Adipocyte (in vitro differentiated cells): Measurements from ENCODE around the gene SRPK2.
"Not testable (repeated sequence)": the region's sequence is repeated elsewhere in the genome, so short reads cannot be mapped to it uniquely, and the experiment has no call there.

Source experiments
- DNase-seq: peaks from one replicate; pipeline ENCODE4 v3.0.0-alpha.2; 2015; ENCODE audit warnings: low read depth
- H3K27me3 ChIP-seq: replicated peaks from 2 replicates; pipeline ENCODE4 v1.7.0; 2013; ENCODE audit warnings: mild to moderate bottlenecking, low read length, moderate library complexity; ENCODE audit not compliant: control insufficient read depth, insufficient read depth
- H3K36me3 ChIP-seq: 2 replicates; pipeline ENCODE4 v1.7.0; 2013; ENCODE audit warnings: low read length, mild to moderate bottlenecking, moderate library complexity; ENCODE audit not compliant: control insufficient read depth, insufficient read depth, severe bottlenecking
- H3K4me1 ChIP-seq: 2 replicates; pipeline ENCODE4 v1.7.0; 2013; ENCODE audit warnings: mild to moderate bottlenecking, low read length, moderate library complexity; ENCODE audit not compliant: control insufficient read depth, insufficient read depth
- H3K4me3 ChIP-seq: 2 replicates; pipeline ENCODE4 v1.7.0; 2013; ENCODE audit warnings: mild to moderate bottlenecking, low read length, moderate library complexity
- H3K9ac ChIP-seq: 2 replicates; pipeline ENCODE4 v1.7.0; 2013; ENCODE audit warnings: mild to moderate bottlenecking, low read length, moderate library complexity
- H3K9me3 ChIP-seq: 2 replicates; pipeline ENCODE4 v1.7.0; 2013; ENCODE audit warnings: mild to moderate bottlenecking, low read length, moderate library complexity; ENCODE audit not compliant: control insufficient read depth

The SRPK2 gene

DNA sequence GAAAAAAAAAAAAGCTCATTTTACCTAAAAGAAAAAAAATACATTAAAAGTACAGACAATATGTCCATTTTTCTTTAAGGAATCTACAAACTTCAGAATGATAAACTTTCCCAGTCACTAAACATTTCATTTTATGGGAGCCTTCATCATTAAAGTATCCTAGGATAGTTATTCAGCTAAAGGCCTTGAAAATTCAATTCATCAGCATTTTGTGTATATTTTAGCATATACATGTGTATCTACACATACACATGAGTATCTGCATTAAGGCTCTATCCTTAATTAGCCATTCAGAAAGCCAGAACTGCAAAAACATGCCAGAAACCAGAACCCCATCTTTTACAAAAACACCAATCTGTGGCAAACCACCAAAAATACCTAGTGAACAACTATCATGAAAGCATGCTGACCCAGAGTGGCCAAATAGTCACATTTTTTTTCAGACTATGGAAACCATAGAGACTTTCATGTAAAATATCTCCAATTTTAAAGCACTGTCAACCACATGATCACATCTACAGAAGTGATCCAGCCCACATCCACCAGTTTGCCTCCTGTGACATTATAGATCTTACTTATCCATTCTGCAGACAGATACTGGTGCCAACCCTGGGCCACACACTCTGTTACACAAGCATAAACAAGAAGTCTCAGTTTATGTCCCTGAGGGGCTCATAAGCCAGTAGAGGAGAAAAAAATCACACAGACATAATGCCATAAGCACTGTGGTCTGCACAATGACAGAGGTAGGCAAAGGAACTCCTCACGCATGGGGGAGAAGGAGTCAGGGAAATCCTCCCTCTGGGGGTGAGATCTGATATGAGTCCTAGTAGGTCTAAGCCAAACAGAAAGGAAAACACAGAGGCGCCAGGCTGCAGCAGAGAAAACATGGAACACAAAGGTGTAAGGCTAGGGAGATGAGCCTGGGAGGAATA is 79.2 kb downstream of the SRPK2 start:
- no peak for DNase-seq
- H3K27me3 ChIP-seq: no peaks in the 10 kb centered on the region
- H3K4me1 ChIP-seq: peaks cover 17% of the 10 kb centered on the region
- H3K36me3 ChIP-seq: no peaks in the 10 kb centered on the region
- no peak overlapping the region for H3K4me3 ChIP-seq
- no peaks in the 10 kb centered on the region for H3K9me3 ChIP-seq
- no peak overlapping the region for H3K9ac ChIP-seq

- peaks cover 28% of the 10 kb centered on the region for H3K4me1 ChIP-seq
- no peak overlapping the region for H3K4me3 ChIP-seq
- no peaks in the 10 kb centered on the region for H3K36me3 ChIP-seq
- H3K9ac ChIP-seq: no peak overlapping the region
- no peaks in the 10 kb centered on the region for H3K9me3 ChIP-seq
- DNase-seq: no peak
- no peaks in the 10 kb centered on the region for H3K27me3 ChIP-seq
Observed at GRCh38 chr7:105307163-105307672, 81.5 kb downstream of the SRPK2 start.

DNA sequence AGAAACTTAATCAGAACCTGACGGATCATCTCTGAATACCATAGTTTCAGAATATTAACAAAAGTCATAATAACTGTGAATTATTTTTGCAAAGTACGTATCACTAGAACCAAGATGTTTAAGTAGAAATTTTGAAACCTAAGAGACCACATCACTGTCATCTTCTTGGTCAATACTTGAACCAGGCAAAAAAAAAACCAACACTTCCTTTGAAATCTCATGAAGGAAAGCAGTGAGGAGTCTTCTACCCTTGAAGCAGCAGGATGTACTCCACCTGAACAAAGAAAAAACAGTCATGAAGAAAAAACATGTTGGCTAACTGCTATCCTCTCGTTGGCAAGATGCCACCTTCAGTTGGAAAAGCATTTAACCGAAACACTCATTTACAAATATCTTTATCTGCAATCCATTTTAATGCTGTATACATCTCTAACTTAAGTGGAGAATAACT is 82.4 kb downstream of the SRPK2 start:
- no peak overlapping the region for H3K9ac ChIP-seq
- H3K27me3 ChIP-seq: no peaks in the 10 kb centered on the region
- no peaks in the 10 kb centered on the region for H3K9me3 ChIP-seq
- no peak for DNase-seq
- no peaks in the 10 kb centered on the region for H3K36me3 ChIP-seq
- H3K4me1 ChIP-seq: peaks cover 28% of the 10 kb centered on the region
- no peak overlapping the region for H3K4me3 ChIP-seq

GRCh38 chr7:105305633-105306032 is 83.1 kb downstream of the SRPK2 start:
- peaks cover 28% of the 10 kb centered on the region for H3K4me1 ChIP-seq
- H3K36me3 ChIP-seq: no peaks in the 10 kb centered on the region
- DNase-seq: no peak
- no peak overlapping the region for H3K9ac ChIP-seq
- no peaks in the 10 kb centered on the region for H3K9me3 ChIP-seq
- no peak overlapping the region for H3K4me3 ChIP-seq
- H3K27me3 ChIP-seq: no peaks in the 10 kb centered on the region

DNA sequence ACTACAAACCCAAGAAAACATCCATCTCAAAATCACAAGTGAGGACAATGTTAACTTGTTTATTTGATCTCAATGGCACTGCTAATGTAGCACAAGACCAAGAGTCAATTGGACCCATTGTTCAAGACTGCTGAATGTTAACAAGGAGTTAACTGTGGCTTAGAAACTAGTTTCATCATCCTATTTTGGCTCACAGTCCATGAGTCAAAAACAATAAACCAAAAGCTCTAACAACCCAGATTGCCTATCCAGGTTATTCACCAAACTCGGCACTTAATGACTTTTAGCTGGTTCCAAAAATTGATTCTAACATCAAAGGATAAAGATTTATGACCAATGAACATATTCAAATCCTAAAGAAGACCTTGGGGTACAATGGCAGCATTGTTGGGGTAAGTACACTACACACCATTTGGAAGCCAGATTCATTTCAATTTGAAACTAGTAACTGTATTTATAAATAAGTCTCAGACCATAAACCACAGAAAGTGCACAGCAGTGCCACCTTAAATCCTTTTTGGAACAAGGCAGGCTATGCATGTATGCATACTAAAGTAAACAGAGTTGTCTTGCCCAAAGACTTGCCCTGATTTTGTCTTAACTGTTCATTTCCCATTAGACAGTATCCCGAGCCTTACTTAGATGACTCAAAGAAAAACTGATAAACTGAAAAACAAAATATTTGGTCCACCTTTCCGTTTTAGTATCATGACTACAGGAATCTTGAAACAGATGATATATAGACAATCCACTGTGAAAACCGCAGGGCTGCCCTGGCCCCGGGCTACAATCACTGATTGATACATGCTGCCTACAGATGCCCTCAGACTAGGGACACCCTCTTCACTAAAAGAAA is 84.5 kb downstream of the SRPK2 start:
- DNase-seq: peak; percentile 62
- H3K9me3 ChIP-seq: no peaks in the 10 kb centered on the region
- H3K9ac ChIP-seq: peak overlapping the region; percentile 33
- H3K36me3 ChIP-seq: no peaks in the 10 kb centered on the region
- H3K4me1 ChIP-seq: peaks cover 21% of the 10 kb centered on the region
- H3K27me3 ChIP-seq: no peaks in the 10 kb centered on the region
- peak overlapping the region; percentile 35 for H3K4me3 ChIP-seq

- not testable (repeated sequence) for DNase-seq, H3K9ac ChIP-seq, H3K4me3 ChIP-seq, H3K27me3 ChIP-seq, H3K36me3 ChIP-seq, H3K9me3 ChIP-seq
- H3K4me1 ChIP-seq: peaks cover 14% of the 10 kb centered on the region
Observed at GRCh38 chr7:105300587-105300986, 88.1 kb downstream of the SRPK2 start.

DNA sequence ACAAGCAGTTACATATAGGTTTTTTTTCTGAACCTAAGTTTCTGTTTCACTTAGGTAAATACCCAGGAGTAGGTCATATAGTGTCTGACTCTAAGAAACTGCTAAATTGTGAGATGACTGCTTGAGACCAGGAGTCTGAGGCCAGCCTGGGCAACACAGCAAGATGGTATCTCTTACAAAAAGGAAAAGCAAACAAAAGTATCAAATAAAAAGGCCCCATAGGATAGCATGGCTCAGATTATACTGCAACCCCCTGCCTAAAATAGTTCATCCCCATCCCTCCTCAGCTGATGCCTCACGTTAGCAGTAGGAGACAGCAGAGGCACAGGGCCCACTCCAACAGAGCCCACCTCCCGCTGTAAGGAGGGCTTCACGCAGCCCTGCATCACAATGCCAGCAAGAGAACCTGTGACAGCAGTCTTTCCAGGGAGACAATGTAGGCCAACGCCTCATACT is 90.3 kb downstream of the SRPK2 start:
- Histone ChIP-seq H3K36me3 (no peaks in the 10 kb centered on the region), H3K9me3 (no peaks in the 10 kb centered on the region), H3K9ac (no peak overlapping the region), H3K4me3 (no peak overlapping the region), H3K4me1 (peaks cover under 1% of the 10 kb centered on the region), H3K27me3 (no peaks in the 10 kb centered on the region)
- DNase-seq: no peak

- no peak for DNase-seq
- Histone ChIP-seq H3K9me3 (no peaks in the 10 kb centered on the region), H3K4me1 (no peaks in the 10 kb centered on the region), H3K27me3 (no peaks in the 10 kb centered on the region), H3K4me3 (no peak overlapping the region), H3K9ac (no peak overlapping the region), H3K36me3 (no peaks in the 10 kb centered on the region)
Observed at GRCh38 chr7:105297985-105298384, 90.7 kb downstream of the SRPK2 start.

DNA sequence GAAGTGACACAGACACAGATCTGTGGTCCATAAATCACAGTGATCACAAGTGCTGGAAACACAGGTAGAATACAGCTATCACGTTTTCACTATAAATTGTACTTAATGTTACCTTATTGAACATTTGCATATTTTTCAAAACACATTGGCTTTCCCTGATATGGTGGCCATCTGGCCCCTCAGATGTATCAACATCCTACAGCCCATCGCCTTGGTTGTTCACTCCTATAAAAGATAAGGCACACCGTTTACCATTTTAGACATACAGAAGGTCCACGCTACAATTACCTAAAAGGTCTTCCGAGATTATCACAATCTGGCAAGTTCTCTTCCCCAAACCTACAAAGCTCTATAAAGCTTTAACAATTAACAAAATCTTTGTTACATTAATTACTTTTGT is 91.4 kb downstream of the SRPK2 start:
- DNase-seq: no peak
- Histone ChIP-seq H3K9ac (no peak overlapping the region), H3K9me3 (no peaks in the 10 kb centered on the region)

DNA sequence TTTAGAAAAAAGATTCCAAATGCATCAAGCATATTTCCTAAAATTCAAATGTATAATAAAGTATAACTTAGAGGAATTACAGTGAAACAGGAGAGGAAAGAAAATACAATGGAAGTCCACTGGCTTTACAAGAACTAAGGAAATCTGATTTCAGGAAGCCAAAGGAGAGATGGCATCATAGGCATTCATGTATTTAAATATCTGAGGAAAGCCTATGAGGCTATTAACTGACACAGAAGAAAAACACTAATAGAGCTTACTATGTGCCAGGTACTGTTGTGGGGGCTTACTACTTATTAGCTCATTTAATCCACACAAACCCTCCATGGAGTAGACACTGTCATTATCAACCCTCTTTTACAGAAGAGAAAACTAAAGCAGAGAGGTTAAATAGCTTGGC is 92.2 kb downstream of the SRPK2 start:
- DNase-seq: peak; percentile 5
- Histone ChIP-seq H3K36me3 (no peaks in the 10 kb centered on the region), H3K9me3 (no peaks in the 10 kb centered on the region), H3K9ac (no peak overlapping the region), H3K4me3 (no peak overlapping the region), H3K4me1 (no peaks in the 10 kb centered on the region), H3K27me3 (no peaks in the 10 kb centered on the region)

More for the DNA sequence above, 91.4 kb downstream of the SRPK2 start:
- no peaks in the 10 kb centered on the region for H3K4me1 ChIP-seq
- H3K4me3 ChIP-seq: no peak overlapping the region
- no peaks in the 10 kb centered on the region for H3K36me3 ChIP-seq
- no peaks in the 10 kb centered on the region for H3K27me3 ChIP-seq
